GM18870 (cell line): Measurements from ENCODE around the gene SORCS2.

Source experiments
- ATAC-seq: cut with Tn5 transposase; IDR thresholded peaks from one replicate; pipeline ENCODE4 v1.9.1; 2021; ENCODE audit warnings: moderate library complexity; ENCODE audit not compliant: unreplicated experiment

SORCS2 gene

DNA sequence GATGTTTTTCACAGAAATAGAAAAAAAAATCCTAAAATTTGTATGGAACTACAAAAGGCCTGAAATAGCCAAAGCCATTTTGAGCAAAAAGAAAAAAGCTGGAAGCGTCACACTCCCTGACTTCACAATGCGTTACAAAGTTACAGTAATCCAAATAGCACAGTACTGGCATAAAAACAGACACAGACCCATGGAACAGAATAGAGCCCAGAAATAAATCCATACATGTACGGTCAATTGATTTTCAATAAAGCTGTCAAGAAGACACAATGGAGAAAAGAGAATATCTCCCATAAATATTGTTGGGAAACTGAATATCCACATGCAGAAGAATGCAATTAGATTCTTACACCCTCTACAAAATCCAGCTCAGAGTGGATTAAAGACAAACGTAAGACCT lies 539.1 kb downstream of the SORCS2 start:
- no peak for ATAC-seq

- ATAC-seq = no peak
Measured at GRCh38 chr4:7732263-7732662, 539.9 kb downstream of the SORCS2 start.

DNA sequence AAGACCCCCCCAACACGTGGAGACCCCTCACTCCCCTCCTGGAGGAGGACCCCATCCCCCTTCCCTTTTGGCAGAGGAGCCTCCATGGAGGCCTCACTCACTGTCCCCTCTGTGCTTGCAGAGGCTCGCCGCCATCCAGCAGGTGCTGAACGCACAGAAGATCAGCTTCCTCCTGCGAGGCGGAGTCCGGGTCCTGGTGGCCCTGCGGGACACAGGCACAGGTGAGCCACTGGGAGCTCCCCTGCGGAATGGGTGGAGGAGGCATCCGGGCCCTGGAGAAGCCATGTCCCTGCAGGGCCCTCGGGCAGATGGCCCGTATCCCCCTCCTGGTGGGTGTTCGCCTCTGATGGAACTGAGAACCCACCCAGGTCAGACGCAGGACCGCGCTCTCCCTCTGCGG lies 540.9 kb downstream of the SORCS2 start:
- ATAC-seq = no peak

DNA sequence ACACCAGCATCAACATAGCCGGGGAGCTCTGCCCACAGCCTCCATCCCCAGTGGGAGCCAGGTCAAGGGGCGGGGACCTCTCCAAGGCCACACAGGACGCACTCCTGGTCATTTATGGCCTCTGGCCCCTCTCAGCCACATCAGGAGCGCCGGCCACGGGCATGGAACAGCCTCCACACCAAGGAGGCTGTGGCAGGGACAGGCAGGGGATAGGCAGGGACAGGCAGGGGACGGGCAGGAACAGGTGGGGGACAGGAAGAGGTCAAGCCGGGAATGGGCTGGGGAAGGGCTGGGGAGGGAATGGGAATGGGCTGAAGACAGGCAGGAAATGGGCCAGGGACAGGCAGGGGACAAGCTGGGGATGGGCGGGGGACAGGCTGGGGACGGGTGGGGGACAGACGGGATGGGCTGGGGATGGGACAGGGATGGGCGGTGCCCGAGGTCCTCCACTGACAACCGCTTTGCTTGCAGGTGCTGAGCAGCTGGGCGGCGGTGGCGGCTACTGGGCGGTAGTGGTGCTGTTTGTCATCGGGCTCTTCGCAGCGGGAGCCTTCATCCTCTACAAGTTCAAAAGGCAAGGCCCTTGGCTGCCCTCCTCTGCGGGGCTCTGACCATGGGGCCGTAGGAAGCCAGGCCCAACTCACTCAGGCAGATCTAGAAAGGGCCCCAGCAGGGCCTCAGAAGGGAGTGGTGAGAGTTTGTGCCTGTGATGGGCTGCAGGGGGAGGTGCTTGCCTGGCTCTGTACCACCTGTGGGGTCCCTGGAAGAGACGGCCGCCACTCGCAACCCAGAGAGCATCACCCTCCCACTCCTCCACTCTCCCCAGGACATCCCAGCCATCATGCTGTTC lies 541.7 kb downstream of the SORCS2 start:
- no peak for ATAC-seq

DNA sequence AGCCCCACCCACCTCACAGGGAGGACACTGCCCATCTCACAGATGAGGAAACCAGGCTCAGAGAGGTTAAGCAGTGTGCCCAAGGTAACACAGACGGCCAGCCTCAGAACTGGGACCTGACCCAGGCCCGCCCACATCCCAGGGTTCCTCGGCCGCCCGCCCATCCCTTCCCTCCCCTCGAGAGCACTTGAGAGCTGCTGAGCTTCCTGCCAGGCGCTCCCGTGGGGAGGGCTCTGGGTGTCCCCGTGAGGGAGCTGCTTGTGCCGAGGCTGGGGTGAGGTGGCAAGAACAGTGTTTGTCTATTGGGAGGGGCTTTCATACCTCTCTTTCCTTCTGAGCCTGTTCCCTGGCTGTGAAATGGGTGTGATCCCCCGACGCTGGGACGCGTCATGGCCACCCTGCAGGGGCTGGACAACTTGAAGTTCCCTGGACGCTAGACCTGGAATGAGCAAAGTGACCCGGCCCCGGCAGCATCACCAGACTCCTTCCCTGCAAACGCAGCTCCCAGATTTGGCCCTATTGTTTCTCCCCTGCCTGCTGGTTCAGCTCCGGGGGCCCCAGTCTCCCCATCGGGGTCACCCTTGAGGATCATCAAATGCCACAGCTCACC lies 542.4 kb downstream of the SORCS2 start:
- no peak for ATAC-seq

DNA sequence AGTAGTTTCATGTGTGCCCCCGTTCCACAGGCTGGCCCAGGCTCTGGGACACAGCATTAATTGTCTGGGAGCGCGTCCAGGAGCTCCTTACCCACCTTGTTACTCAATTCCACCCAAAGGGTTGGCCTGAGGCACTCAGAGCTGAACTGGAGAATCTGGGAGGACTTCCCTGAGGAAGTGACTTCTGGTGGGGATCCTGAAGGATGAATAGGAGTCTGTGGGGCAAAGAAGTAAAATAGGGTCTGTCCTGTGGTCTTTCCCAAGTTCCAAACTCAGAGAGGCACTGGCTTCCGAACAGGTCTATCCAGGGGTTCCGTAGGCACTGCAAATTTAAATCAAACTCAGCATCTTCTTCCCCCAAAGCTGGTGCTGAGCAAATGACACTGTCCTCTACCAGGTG lies 543.1 kb downstream of the SORCS2 start:
- ATAC-seq = no peak

DNA sequence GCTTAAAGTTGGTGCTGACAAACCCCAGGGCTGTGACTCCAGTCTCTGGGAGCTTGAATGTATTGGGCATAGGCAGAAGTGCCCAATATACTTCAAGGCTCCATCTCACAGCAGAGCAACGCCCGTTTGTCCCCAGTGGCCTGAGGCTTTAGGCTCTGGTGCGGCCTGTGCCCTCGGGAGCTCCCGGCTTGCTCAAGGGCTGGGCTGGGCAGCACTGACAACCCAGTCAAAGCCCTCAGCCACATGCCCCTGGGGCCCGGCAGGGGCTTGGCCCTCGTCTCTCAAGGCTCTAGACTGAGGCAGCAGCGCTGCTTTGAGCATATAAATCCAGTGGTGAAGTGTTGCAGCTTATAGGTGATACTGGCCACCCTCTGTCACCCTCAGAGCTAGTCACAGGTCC lies 543.6 kb downstream of the SORCS2 start:
- no peak for ATAC-seq

GRCh38 chr4:7736436-7737267 lies 544.3 kb downstream of the SORCS2 start:
- no peak for ATAC-seq

DNA sequence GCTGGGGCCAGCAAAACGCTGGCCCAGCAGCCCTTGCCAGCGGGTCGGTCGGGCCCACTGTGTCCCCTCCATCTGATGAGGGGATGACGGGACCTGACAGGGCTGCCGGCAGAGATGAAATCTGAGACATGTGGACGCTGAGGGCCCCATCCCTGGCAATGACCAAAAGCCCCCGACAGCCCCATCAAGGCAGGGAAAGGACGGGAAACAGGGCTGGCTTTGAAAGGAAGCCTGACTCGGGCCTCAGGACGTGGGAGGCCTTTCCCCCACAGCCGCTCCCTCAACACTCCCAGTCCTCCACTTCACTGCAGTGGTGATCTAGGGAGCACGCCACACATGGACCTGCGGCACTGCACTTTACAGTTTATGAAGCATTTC lies 544.9 kb downstream of the SORCS2 start:
- ATAC-seq = no peak

DNA sequence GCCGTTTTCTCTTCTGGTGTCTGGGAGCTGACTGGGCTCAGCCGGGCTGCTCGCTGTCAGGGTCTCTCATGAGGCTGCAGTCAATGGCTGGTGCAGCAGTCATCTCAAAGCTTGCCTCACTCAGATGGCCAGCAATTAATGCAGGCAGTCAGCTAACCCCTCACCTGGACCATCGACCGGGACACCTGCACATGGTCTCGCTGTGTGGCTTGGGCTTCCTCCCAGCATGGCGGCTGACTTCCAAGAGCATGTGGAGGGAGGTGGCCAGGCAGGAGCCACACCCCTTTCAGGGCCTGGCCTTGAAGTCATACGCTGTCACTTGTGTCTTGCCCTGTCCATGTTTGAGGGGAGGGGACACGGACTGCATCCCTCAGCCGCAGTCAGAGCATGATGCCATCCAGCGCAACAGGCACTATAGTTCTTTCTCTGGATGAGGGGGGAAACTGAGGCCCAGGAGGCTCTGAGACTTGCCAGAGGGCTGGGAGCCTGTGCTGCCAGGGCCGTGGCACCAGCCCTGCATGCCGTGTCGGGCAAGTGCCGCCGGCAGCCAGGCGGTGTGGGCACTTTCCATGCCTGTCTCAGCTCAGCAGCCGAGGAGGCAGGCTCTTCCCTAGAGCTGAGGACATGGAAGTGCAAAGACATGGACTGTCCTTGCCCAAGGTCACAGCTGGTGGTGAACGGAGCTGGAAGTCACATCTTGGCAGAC lies 545.6 kb downstream of the SORCS2 start:
- no peak for ATAC-seq

DNA sequence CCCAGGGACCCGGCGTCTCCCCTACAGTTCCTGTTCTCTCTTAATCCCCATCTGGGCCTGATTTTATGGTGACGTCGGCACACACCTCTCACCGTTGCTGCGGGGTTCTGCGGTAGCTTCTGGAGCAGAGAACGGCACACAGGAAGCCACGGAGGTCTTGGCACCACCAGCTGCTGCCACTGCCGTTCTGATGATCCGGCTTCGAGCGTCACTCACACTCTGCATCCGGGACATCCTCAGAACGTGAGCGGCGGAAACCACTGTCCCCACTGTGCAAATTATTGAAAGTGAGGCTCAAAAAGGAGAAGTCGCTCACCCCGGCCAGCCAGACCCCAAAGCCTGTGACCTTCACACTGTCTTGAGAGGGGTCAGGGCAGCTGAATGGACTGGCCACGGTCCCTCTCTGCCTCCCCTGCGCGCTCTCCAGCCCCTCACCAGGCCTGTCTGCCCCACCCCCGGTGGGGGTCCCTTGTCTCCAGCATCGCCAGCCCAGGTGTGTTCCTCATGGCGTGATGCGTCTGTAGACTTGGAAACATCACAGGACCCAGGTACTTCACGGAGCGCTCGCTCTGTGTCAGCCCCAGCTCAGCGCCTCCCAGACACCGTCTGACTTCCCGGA lies 546.2 kb downstream of the SORCS2 start:
- ATAC-seq = no peak

DNA sequence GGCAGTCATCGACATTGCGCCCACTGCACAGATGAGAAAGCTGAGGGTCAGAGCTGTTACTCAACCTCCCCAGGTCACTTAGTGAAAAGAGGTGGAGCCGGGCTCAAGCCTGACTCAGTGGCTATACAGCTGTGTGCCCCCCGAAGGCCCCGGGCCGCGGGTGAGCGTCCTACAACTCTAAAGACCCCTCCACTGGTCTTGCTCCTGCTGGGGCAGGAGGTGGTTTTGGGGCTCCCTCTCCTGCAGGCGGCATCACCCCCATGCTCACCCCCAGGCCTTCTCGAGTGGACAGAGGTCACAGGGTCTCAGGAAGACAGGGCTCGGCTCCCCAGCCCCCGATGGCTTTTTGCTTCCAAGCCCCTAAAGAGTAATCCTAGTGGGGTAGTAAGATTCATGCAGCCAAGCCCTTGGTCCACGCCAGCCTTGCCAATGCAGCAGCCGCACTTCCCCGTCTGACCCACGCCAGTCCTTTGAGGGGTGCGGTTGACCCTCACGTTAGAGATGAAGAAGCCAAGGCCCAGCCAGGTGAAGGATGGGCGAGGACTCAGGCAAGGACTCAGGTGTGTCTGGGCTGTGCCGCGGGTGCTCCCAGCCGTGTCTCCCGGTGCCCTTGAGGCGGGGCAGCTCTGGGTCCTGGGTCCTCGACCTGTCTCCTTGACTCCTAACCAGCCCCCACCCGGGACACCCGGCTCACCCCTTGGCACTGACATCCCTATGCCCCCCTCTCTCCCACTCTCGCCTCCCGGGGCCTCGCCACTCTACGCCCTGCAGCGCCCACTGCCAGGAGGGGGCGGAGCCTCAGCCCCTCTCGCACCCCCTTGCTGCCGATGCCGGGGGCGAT lies 547.0 kb downstream of the SORCS2 start:
- no peak for ATAC-seq

DNA sequence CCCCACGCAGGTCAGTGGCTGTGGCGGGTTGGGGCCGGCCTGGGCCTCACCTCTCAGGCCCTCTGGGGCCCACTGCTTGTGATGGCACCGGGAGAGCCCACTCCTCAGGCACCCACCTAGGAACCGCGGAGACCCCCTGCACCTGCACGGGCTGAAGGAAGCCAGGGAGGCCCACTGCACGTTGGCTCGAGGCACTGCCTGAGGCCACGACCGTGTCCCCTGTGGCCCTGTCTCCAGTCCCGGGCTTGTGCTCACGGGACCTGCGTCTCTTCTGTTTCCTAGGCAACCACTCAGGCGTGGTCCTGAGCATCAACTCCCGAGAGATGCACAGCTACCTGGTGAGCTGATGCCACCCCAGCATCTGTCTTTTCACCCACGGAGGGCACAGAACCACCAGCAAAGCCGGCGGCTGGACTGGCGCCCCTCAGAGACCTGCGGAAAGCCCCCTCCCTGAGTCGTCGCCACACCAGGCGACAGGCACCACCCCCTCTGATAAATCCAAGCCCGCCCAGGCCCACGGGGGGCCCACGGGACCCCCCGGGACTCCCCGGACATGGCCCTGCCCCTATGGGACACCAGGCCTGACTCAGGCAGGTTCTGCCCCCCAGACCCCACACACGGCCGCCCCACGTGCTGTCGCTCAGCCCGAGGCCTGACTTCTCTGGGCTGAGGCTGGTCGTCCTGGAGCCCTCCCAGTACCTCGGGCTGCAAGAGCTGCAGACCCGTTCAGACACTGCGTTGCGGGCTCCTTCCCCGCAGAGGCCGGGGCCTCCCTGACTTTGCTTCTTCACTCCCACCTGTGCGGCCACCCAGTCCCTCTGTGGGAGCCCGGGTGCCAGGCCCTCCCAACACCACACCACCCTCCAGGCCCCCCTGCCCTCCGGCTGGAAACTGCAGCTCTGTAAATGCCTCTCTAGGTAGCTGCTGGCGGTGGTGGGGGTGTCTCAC lies 547.9 kb downstream of the SORCS2 start:
- ATAC-seq = no peak

- no peak for ATAC-seq
Measured at GRCh38 chr4:7740866-7741525, 548.7 kb downstream of the SORCS2 start.

DNA sequence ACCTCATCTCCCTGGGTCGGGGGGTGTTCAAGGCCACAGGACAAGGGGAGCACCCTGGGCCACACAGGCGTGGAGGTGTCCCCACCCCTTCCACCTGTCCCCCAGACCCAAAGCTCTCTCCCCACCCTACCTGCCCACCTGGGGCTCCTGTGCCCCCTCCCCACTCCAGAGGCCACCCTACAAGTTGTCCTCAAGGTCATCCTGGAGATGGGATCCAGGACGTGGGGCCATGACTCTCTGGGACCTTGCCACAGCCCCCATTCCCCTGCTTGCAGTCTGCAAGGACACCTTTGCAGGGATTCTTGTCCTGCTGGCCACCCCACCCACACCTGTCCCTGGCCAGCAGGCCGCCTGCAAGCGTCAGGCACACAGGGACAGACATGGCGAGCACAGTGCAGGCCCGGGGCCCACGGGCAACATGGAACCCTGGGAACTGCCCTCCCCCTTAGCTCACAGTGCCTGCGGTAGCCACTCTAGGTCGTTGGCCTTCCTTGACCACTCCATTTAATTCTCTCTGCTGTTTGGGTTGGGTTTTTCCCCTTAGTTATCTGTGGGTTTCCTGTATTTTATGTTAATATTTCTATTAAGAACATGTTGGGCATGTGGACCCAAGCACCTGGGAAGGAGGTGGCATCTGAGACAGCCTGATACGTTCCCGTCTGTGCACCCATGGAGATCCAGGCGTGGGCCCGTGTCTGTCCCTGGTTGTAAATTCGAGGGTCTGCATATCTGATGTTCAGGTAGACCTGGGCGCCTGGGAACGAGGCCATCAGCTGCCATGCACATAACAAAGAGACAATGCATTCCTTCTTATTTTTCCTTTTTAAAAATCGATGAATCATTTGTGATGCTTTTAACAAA lies 549.8 kb downstream of the SORCS2 start:
- no peak for ATAC-seq

DNA sequence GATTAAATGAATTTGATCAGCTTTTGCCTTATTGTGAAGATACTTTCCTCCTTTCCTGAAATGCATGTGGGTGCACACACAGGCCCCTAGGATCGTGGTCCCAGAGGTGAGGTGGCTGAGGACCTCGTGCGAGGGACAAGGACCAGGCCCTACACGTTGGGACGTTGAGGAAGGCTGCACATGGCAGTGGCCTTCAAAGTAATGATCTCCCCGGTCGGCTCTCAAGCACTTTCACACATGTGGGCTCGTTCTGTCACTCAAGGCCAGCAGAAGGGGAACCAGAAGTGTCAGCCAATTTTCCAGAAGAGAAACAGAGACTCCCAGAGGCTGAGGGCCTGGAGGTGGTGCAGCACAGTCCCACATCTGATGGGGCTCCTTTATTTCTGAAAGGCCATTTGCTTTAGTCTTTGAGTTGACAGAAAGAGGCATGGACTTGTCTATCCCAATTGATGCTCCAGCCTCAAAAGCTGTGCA lies 550.5 kb downstream of the SORCS2 start:
- no peak for ATAC-seq

DNA sequence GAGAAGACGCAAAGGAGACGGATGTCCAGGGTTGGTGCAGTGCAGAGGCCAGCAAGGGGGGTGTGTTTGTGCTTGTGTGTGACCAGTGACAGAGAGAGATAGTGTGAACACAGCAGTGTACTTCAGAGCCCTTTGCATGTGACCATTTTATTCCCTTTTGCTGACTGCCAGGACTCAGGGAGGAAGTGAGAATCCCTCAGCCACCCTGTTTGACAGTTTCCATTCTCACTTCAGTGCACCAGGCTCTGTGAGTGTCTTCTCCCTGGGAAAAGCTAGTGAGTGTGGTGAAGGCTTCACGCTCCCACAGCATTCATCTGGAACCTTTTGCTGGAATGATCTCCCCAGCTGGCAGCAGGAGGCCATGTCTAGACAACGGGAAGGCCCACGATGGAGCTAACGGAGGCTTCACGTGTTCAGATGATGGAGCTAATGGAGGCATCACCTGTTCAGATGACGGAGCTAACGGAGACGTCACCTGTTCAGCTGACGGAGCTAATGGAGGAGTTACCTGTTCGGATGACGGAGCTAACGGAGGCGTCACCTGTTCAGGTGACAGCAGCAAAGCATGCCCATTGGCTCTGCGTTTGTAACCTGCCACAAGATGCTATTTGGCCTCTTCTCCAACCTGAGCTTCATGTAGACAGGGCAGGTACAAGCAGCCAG lies 551.9 kb downstream of the SORCS2 start:
- no peak for ATAC-seq
